HG02610 (cell line): ENCODE results near the gene TMC2.
"Not testable (repeated sequence)": the region's sequence is repeated elsewhere in the genome, so short reads cannot be mapped to it uniquely, and the experiment has no call there.

Experiments
- ATAC-seq: cut with Tn5 transposase; IDR thresholded peaks from one replicate; pipeline ENCODE4 v1.9.1; 2021; ENCODE audit warnings: mild to moderate bottlenecking, moderate library complexity; ENCODE audit not compliant: unreplicated experiment

Gene TMC2

DNA sequence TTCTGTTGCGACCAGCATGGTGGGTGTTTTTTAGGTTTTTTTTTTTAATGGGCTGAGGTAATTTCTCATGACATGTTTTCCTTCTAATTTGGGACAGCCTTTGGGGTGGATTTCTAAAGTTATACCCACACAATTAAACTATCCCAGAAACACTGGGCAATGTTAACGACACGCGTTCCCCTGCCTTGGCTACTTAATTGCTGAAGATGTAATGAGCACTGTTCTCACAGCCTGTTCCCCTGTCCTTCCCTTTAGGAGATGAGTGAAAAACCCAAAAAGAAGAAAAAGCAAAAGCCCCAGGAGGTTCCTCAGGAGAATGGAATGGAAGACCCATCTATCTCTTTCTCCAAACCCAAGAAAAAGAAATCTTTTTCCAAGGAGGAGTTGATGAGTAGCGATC lies 121.3 kb downstream of the TMC2 start:
- no peak for ATAC-seq

DNA sequence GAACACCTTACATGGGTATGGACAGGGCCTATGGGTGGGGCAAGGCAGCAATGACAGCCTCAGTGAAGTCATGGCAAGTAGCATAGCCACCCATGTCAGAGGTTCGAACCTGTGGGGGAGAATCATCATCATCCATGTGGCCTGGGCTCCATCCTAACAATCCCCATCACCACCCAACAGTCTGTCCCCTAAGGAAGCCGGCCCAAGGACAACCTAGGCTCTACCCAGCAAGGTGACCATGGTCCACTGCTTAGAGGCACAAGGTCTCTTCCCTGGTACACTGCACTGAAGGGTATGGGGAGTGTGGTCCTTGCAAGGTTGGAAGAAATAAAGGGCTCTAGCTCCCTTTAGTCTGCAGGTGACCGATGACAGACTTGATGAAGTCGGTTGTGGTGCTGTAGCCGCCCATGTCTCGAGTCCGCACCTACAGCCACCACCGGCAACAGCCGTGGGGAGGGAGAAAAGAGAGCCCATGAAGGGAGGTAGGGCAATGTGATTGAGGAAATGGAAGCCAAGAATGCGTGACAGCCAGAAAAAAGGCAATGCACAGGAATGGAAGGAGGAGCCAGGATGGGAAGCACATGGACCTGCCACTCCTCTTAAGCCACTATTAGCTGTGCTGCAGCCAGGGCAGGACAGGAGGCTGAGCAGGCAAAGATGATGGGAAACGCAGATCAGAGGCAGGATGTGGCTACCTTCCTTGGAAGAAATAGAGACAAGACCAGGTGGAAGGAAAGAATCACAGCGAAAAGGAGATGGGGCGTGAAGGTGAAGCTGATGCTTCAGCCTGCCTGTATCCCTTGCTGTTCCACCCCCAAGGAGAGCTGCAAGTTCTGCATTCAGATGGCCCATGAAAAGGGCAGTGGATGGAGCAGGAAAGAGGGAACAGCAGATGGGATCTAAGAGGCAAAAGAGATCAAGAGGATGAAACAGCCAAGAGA lies 122.3 kb downstream of the TMC2 start:
- ATAC-seq: no peak

DNA sequence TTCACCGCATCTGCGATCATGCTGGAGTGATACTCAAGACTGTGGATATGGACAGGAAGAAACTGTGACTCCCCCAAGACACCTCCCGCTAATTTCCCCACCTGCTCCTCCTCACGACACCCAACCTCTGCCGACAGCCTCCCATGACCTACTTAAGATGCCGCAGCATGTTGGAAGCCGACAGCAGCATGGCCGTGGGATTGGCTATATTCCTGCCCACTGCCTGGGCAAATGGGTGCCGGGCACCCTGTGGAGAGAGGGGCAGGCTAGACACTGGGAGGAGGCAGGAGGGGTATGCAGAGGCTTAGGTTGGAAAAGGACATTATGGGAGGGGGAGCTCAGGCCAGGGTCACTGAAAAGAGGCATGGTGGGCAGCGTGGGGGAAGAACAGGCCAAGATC lies 123.2 kb downstream of the TMC2 start:
- no peak for ATAC-seq

DNA sequence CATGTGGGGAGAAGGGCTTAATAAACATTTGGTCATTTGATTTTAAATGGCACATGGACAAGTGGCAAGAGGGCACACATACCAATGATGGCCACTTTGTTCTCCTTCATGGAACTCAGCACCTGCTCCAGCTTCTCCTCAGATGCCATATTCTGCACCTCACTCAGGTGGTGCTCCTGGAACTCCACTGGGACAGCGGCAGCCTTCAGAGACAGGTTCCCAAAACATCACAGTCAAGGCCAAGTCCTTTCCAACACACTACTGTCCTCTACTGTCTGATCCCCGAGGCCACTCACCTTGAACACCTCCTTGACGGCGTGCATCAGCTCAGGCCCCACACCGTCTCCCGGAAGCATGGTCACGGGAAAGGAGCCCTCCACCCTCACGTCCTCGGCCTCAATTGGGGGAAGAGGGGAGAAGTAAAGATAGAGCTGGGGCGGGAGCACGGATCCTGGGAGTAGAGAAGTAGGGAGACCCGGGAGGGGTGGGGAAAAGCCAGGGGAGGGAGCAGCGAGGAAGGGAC lies 127.1 kb downstream of the TMC2 start:
- no peak for ATAC-seq

DNA sequence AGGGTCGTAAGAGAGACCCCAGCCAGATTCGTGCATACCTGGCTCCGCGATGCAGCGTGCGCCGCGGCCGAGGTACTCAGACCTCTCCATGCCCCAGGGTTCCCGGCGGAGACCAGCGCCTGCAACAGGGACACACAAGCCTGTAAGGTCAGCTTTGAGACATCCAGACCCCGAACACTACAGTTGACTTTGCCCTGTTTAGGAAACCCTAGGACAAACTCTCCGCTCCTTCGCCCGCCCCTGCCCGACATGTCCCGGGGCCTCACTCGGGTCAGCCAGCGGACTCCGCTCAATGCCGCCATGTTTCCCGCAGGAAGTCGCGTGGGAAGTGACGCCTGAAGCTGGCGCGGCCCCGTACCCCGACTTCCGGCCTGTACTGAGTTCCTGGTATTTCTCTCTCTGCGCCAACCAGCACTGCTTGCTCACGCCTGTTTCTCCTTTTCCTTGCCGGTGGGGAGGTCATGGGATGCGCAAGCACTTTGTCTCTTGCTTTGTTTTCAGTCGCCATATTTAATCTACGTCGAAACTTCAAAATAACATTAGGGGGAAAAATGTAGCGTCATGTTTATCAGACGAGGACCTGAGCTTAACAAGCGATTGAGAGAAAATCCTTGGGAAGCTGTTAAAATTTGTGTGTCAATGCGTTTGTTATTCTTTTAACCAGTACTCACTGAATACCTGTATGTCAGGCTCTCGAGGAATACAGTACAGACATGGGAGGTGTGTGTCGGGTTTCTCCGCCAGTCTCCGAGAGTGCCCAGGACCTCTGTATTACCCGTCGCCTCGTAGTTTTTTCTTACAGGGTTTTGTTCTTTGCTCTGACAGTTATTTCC lies 127.7 kb downstream of the TMC2 start, which contains the start of gene IDH3B:
TSS of gene IDH3B (minus strand) at position 330 of the 833 bp plus-strand sequence. CDS start at position 302, 28 bp downstream.
- peak; percentile 79 for ATAC-seq

DNA sequence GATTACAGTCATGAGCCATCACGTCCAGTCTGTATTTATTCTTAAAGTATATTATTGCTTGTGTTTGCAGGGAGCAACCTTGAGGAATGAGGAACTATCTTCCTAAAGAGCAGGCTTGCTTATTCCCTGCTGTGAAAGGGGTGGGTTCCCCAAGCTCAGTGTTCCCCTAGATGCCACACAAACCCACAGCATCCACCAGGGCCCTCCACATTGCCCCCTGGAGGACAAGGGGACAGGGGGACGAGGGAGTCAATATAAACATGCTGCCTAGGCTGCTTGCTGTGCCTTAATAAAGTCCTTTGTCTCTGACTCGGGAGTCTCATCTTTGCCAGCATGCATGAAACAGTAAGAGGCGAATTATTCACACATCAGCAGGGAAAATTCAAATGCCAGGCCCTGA lies 135.6 kb downstream of the TMC2 start:
- ATAC-seq: no peak

DNA sequence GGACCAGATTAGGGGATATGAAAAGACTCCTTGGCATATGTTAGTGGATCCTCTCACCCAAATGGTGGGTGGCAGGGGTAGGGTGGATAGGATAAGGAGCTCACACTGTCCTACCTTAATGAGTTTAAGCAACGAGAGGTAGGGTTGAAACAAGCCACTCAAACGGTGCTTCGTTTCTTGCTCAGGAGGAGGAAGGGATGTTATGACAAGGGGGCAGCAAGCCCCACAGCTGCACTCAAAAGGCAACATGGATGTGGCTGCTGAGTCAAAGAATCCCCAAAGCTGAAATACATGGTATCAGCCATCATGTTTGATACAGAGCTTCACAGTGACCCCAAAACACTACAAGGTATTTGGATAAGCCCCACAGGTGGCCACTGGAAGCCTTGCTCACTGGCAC lies 136.1 kb downstream of the TMC2 start:
- no peak for ATAC-seq

DNA sequence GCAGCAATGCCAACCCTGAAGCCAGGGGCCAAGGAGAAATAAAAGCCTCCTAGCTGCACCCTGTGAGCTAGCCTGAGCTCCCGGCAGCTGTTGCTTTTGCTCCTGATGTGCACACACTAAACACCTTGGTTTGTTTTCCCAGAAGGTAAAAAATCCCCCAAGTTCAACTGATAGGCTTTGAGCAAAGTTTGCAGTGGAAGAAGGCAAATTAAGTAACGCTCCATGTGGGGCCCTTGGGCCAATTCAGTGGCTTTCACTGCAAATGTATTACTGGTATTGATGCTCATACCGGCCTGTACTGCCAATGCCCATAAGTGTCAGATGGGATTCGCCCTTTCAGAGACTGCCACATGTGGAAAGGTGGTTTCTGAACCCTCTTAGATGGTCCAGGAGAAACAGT lies 137.1 kb downstream of the TMC2 start:
- ATAC-seq: no peak

DNA sequence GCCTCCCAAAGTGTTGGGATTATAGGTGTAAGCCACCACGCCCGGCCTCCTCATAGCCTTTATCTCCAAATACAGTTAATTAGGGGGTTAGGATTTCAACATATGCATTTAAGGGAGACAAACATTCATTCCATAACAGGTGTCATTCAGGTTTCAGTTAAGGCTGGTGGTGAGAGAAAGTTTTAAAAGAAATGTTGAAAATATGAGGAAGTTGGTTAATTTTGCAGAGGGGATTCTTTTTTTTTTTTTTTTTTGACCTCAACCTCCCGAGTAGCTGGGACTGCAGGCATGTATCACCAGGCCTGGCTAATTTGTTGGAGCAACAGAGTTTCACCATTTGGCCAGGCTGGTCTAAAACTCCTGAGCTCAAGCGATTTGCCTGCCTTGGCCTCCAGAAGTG lies 143.7 kb downstream of the TMC2 start:
- no peak for ATAC-seq

DNA sequence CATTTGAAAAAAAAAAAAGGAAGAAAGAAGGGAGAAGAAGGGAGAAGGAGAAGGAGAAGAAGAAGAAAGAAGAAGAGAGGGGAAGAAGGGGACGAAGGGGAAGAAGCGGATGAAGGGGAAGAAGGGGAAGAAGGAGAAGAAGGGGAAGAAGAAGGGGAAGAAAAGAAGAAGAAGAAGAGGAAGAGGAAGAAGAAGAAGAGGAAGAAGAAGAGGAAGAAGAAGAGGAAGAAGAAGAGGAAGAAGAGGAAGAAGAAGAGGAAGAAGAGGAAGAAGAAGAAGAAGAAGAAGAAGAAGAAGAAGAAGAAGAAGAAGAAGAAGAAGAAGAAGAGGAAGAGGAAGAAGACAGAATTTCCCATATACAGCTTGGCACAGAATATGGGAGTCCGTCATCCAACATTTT lies 145.7 kb downstream of the TMC2 start:
- ATAC-seq: not testable (repeated sequence)

DNA sequence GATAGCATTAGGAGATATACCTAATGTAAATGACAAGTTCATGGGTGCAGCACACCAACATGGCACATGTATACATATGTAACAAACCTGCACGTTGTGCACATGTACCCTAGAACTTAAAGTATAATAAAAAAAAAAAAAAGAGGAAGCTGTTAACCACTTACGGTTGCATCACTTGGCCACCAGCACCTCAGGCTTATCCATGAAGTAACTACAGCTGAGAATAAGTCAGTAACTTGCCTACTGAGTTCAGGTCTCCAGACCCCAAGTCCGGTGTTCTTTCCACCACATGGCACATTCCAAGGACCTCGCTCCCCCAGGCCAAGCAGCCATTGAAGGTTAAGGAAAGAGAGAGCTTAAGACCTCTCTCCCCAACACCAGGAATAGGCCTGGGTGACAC lies 148.4 kb downstream of the TMC2 start:
- not testable (repeated sequence) for ATAC-seq

DNA sequence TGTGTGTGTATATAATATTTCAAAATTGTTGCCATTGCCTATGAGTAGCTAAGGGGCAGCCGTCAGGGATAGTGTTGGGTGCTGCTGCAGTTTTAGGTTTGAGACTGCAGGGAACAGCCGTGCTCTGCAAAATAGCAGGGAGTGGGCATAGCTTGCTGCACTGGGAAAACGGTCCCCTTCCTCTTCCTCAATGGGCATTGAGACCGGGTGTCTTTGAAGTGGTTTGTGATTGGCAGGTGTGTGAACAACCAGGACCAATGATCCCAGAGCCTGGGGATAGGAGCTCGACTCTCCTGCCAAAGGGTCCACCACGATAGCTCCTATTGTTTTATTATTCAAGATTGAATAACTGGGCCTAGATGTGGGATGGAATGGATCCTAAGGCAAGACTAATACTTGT lies 151.1 kb downstream of the TMC2 start:
- ATAC-seq: no peak

DNA sequence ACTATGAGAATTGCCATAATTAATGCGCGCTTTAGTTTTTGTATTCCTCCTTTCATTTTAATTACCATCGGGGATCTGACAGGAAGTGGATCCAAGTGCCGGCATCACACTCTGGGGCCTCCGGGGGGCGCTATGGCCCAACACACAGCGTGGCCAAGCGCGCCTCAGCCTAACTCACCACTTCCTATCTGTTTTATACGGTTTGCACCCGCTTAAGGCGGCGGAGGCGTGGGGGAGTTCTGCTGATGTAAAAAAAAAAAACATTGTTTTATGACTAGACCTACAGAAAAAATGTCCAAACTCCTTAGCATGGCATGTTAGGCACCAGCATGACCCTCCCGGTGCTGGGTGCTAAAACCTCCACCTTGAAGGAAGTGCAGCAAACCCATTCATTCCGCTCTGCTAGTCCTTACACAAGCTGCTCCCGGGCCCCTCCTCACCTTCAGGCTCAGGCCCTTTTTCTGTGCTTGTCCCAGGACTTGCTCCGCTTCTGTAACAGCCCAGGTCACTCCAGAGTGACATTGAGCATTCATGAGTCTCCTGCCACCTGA lies 151.7 kb downstream of the TMC2 start:
- no peak for ATAC-seq

DNA sequence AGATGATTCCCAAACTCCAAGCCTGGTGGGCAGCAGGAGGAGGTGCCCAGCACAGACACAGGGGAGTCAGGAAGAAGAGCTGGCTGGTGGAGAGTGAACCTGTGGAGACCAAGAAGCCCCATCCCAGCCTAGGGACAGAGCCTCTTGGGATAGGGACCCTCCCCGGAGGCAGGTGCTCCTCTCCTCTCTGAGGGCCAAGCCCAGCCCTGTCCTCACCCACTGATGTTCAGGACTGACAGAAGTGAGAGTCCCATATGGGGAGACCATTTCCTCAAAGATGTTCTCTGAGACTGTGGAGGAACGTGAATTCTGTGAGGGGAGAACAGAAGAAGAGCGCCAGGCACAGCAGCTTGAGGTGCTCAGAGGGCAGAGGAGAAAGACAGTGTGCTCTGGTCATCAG lies 153.8 kb downstream of the TMC2 start:
- no peak for ATAC-seq

DNA sequence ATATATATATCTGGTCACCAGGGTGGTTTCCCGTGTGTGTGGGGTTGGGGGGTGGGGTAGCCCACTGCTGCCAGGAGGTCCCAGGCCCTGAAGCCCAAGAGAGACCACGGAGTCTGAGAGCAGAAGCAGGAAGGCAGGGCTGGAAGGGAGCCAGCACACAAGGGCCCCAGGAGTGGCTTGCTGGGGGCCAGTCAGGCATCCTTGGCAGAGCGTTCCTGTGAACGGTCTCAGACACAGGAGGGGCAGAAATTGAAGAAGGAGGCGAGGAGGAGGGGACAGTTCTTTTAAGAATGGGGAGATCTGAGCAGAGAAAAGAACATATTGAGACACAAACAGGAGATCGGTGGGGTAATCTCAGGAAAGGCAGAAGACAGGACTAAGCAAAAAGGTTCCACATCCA lies 154.3 kb downstream of the TMC2 start:
- ATAC-seq: no peak

DNA sequence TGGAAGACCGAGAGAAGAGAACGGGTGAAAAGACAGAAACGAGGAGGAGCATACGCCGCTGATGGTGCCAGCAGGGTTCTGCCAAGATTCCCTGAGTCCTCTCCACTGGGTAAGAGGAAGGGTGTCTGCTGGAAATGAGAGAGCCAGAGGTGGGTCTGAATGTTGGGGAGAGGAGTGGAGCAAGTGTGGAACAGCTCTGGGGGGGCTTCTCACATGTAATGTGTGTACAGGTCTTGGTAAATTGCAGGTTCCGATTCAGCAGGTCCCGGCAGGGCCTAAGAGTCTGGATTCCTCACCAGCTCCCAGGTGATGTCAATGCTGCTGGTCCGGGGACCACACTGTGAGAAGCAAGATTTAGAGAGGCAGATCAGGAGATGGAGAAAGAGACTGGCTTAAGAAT lies 154.8 kb downstream of the TMC2 start:
- no peak for ATAC-seq
